ENCODE results near the gene HES5.

Gene HES5

DNA sequence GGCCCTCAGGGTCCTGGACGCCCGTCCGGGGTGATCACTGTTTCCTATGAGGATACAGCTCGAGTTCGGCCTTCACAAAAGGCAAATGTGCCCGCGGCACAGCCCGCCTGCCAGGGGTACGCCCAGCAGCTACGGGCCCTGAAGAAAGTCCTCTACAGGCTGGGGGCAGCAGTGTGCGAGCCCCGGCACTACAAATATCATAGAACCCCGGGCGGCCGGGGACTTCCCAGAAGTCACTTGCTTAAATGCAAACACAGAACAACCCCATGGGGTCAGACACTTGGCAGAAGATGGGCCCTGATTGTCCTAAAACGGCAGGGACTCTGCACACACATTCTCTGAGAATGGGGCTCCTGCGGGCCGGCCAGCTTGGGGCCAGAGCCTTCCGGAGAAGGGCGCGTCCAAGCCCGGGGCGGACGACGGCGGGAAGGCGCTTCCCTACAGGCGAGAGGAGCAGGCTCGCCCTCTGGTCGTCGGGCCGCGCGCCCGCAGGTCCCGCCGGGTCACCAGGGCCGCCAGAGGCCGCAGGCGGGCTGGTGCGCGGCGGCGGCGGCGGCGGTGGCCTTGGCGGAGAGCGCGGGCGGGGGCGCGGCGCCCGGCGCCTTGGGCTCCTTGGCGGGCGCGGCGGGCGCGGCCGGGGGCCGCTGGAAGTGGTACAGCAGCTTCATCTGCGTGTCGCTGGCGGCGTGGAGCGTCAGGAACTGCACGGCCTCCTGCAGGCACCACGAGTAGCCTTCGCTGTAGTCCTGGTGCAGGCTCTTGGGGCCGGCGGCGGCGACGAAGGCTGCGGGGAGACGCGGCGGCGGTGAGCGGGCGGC is 888 bp downstream of the HES5 start:
- peak; percentile 61 to 63 for DNase-seq

DNA sequence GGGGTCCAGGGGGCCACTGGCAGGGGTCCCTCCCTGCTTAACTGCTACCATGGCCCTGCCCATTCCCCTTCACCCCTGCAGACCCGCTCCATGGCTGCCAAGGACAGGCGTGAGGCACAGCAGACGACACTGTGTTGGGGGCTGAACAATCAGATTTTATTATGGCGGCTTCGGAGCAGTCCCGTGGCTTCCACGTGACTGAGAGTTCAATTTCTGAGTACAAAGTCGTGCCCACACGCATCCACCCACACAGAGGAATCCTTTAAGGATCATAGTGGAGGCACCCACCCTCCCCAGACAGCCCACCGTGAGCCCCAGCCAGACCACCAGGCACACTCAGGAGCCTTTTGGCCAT is 1.5 kb downstream of the HES5 start:
- no peak for DNase-seq

DNA sequence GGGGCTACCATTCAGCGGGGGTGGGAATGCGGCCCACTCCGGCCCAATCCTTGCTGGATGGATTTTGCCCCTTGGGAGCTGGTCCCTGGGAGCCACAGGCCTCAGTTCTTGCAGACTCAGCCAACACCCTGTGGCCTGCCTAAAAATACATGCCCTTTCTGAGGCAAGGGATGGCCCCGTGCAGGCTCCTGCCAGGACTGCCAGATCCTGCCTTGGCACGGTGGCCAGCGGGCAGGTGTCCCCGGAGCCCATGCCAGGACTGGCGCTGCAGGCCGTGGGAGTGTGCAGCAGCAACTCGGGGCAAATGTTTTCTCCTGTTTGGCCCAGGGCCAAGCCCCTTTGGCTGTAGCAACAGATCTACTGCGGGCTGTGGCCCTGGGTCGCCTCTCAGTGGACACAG is 2.0 kb downstream of the HES5 start:
- DNase-seq, result no peak

DNA sequence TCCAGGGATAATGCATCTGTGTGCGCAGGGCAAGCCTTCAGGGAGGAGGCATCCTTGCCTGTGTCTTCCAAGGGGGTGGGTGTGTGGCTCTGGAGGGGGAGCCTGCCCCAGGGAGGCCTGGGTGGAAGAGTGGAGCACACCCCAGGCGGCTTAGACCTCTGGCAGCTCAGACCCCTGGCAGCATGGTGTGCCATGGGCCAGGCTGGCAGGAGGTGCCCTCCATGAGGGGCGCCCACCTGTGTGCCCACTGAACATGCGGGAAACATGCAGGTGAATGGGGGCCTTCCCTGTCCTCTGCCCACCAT is 2.6 kb downstream of the HES5 start:
- no peak for DNase-seq

DNA sequence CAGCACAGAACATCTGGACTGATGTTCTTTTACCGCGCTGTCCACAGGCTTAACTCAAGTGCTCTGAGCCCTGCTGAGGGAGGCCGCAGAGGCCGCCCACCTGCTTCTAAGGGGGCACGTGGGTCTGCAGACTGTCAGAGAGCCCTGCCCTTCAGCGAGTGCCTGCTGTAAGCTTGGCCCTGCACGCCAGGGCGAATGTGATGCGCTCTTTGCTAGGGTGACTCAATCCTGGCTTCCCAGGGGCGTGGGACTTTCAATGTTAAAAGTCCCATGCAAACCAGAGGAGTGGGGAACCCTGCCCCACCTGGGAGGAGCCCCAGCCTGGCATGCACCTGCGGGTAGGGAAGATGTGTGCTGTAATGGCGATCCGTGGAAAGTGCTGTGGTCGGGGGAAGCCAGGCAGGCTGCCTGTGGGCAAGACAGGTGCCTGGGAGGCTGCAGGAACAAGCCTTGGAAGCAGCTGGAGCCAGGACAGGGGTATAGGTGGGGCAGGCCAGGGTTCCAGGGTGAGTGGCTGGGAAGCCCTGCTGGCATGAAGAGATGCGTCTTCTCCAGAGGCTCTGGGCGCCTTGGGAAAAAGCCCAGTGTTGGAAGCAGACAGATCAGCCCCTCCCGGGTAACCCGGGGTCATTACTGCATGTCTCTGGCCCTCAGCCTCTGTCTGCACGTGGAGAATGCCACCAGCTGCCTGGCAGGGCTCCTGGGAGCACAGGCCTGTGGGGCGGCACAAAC is 3.1 kb downstream of the HES5 start:
- no peak for DNase-seq

DNA sequence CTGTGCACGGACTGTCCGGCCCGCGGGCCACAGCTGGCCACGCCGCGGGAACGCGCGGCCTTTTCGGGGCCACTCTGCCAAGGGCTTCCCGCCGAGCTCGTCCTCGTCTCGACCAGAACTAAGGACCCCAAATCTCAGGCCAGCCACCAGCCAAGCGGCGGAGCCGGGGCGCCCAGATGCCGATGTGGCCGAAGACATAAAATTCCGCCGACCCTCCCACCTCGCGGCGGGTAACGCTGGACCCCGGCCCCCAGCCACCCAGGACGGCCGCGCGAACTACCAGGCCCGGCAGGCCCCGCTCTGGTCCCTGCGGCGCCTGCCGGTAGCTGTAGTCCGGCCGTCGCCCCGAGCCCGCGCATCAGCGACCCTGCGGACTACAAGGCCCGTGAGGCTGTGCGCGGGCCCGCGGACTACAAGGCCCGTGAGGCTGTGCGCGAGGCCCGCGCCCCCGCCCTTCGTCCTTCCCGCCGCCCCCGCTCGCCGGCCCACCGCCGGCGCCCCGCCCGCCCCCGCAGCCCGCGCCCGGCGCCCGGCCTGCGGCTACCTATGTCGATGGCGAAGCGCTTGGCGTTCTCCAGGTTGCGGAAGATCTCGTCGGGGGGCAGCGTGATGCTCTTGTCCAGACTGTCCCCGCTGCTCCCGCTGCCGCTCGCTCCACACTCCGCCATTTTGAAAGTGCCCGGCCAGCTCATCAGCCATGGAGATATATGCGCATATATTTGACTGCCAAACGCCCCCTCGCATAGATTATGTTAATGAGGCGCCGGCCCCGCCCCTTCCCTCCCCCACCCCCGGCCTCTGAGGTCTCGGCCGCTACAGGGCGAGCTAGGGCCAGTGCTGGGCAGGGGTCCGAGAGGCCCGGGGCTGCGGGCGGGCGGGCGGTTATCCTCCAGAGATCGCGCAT is 3.9 kb downstream of the HES5 start, which contains the start of gene PANK4:
Gene PANK4, minus strand, starts transcription at position 677 of the 904 bp plus-strand sequence. Its CDS starts 9 bp downstream, at position 668.
- DNase-seq, result peak; percentile 89 to 90

DNA sequence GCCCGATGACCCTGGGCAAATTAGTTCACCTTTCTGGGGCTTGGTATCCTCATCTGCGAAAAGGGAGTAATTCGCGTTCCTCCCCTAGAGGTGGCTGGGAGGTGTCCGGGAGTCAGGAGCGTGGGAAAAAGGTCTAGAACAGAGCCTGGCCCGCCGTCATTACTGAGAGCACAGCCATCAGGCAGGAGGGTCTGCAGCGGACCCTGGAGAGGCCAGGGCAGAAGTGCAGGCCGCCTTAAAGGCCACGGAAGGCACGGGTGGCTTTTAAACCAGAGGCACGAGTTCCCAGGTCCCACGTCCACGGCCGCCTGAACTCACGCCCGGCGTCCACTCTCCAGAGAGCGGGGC is 4.5 kb downstream of the HES5 start:
- DNase-seq, result no peak

DNA sequence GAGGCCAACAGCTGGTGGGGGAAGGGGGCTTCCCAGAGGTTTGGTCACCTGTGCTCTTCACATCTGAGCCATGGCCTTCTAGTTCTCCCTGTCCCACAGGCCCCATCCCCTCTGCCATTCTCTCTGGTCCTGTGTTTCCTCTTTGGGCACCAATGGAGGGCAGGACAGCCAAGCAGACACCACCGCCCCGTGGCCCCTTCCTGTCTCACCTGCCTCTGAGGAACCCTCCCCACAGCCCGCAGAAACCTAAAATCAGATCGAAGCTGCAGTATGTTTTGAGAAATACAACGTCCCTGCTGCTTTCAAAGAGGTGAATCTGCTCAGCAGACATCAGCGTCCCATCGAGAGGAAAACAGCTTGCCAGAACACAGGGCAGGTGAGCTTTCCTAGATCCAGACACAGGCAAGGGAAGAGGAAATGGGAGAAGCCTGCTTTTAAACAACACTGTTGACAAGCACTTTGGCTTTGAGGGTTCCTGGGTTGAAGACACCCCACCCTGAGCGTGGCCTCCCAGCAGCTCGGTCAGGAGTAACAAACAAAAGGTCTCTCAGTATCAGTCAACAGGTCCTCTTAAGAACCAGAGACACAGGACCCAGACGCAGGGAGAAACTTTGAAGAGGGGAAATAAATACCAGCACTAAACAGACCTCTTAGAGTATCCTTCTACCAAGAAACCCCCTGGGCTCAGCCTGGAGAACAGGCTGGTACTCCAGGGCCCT is 6.0 kb downstream of the HES5 start:
- peak; percentile 40 to 61 for DNase-seq

DNA sequence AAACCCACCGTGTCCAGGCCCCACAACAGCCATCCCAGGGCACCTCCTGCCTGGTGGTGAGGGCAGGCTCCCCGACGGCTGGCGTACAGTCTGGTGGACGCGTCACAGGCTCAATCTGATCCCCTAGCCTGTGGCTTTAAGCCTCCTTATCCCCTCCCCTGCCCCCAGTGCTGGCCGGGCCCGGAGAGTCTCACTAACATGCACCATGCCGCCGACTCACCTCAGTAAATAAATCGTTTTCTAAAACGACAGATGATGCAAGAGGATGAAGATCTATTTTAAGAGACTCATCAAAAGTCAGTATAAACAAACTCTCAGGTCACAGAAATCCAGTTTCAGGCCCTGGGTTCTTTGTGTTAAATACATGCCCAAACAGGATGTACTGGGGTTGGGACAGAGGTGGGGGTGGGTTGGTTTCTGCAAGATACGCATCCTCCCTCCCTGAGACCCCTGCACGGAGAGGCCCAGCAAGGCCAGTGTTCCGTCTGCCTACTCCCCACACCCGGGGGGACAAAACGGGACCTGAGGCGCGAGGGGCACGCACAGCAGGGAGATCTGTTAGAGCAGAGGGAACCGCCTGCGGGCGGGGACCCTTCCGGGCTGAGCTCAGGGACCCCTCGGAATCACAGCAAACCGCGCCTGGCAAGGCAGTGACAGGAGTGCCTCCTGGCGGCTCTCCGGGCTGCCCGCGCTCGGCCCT is 6.7 kb downstream of the HES5 start:
- peak in 1 of 2 donors; percentile 22 for DNase-seq

DNA sequence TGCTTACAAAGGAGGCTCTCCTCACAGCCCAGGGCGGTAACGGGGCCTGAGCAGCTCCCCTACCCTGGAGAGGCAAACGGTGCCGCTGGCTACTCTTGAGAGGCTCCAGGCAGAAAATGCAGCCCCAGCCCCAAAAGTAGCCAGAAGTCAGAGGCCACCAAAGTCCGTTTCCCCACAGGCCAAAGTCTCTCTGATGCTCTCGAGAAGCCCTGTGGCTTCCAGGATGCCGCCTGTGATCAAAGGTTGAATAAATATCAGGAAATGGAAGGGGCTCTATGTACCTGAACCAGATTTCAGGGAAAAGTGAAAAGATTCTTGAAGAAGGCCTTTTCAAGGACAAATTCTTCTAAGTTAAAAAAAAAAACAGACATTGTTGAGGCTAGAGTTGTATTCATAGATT is 7.8 kb downstream of the HES5 start:
- DNase-seq, result no peak

DNA sequence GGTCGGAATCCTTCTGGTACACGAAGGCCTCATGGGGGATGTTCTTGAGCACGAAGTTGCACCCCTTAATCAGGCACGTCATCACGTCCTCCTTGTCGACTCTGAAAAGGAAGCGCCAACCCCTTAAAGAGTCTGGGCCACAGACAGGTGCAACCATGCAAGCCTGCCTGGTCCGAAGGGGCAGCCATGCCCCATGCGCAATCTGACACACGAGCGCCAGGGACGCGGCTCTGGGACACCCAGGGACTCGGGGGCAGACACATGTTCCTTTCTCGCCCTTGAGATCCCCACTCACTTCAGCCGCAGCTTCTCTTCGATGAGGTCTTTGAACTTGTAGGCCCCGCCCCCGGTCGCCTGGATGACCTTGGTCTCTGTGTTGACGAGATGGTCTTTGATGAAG is 9.3 kb downstream of the HES5 start:
- no peak for DNase-seq

DNA sequence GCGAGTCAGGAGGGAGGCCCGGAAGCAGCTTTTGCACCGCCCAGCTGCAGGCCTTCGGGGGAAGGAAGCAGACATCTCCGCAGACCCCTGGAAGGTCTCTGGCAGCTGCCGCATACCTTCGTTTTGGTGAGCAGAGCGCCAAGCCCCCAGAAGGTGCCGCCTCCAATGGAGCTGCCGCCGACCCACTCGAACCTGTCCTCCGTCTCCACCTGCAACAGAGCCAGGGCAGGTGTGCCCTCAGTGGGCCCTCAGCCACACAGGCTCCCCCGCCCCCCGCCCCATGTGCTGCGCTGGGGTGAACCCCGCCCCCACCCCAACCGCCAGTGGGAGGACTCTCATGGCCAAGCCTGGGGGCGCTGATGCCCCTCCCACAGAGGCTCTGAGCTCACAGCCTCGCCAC is 9.9 kb downstream of the HES5 start:
- no peak for DNase-seq

DNA sequence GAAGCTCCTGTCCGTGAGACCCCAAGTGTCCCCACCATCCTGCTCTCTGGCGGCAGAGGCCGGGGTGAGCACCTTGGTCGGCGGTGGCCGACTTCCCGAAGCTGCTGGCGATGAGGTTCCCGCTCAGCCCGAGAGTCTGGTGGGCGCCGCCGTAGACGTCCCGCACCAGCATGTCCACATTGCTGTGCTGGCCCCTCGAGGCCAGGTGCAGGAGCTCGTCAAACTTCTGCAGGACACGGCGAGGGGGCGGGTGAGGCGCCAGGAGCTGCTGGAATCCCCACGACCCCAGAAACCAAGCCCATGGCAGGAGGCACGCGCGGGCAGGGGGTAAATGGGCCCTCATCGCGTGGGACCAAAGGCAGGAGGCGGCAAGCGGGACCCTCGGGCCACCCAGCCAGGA is 10.3 kb downstream of the HES5 start:
- no peak for DNase-seq

DNA sequence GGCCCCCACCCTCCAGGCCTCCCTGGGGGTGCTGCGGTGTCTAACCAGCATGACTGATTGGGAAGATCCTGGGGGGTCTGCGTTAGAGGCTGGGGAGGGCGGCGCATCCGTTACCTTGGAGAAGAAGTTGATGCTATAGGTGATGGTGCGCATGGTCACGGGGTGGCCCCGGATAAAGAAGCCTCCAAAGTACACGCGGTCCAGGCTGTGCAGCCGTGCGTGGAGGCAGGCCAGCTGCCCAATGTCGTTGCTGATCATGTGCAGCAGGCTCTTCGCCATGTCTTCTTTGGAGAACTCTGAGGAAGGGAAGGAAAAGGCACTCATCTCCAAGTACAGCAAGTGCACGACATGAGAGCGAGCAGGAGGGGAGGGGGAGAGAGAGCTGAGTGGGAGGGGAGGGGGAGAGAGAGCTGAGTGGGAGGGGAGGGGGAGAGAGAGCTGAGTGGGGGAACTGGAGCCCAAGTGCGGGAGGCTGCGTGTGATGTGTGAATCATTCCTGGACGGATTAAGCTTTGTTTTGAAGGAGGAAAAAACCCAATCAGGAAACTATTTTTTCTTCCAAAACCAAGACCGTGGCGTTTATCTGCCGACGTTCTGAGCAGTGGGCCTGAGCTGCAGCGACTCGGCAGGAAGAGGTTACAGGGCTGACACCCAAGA is 10.9 kb downstream of the HES5 start:
- DNase-seq, result no peak

DNA sequence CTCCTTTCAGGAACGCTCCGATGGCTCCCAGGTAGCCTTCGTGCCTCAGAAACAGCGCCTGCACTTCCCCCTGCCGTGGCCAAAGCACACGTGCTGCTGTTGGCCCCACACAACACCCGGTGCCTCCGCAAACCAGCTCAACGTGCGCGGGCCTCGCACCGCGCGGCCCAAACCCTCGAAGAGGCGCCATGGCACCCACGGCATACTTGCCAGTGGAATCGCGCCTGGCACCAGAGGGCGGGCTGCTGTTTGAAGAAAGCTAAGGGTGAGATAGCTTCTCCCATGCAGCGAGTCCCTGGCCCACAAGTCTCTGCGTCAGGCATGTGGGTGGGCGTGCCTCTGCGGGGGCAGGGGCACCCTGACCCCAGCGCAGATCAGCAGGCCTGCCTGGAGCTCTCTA is 11.5 kb downstream of the HES5 start:
- no peak for DNase-seq

DNA sequence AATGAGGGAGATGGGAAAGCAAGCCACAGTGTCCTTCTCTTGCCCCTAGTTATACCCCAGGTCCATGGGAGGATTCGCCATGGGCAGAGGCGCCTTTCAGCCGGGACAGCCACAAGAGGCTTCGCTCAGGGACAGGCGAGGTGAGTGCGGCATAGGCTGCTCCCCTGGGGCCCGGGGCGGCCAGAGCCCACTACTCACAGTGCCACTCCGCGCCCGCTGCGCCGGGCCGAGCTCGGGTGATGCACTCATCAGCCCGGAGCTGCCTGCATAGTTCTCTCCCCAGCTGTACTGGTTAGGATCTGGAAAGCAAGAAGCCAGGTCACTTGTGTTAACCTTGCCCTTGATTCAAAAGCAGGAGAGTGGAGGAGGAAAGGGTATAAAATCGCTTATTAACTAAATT is 12.1 kb downstream of the HES5 start:
- no peak for DNase-seq

DNA sequence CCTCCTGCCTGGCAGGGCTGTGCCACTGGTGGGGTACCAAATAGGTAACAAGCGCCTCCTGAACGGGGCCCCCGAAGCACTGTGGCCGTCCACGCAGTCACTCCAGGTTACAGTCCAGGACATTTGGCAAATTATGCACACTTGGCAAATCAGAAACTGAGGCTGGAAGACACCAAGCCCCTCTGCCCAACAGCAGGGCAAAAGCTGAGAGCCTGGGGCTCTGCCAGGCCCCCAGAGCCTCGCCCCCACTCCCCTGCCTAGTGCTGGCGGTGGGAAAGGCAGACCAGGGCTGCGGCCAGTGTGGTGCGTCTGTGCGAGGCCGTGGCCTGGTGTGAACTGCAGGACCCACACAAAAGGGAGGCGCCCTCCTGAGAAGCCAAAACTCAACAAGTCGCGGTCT is 13.1 kb downstream of the HES5 start:
- DNase-seq, result no peak

DNA sequence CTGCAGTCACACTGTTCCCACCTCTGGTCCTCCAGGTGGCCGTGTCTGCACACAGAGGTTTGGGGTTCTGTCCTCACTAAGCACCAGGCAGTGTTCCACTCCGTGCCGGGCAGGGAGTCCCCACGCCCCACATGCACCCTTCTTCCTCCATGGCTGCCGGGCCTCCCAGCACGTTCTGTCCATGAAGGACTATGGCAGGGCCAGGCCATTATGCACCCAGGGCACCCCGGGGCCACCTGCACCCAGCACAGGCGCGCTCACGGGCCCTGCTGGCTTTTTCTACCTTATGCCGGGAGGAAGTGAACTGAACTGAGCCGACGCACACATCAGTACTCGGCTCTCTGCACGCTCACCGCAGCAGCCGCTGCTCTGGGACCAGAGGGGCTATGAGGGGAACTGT is 13.9 kb downstream of the HES5 start:
- no peak for DNase-seq

DNA sequence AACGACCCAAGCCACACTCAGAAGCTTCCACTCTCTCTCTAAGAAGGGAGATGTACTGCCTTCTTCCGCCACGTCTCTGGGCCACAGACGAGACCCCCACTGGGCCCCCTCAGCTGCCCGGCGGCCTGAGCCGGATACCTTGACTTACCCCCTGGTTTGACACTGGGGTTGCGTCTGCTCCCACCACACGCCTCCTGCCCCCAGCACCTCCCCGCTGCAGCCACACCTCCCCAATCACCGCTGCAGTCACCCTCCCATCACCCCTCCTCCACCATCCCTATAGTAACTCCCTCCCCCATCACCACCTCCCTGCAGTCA is 14.3 kb downstream of the HES5 start:
- DNase-seq, result no peak

DNA sequence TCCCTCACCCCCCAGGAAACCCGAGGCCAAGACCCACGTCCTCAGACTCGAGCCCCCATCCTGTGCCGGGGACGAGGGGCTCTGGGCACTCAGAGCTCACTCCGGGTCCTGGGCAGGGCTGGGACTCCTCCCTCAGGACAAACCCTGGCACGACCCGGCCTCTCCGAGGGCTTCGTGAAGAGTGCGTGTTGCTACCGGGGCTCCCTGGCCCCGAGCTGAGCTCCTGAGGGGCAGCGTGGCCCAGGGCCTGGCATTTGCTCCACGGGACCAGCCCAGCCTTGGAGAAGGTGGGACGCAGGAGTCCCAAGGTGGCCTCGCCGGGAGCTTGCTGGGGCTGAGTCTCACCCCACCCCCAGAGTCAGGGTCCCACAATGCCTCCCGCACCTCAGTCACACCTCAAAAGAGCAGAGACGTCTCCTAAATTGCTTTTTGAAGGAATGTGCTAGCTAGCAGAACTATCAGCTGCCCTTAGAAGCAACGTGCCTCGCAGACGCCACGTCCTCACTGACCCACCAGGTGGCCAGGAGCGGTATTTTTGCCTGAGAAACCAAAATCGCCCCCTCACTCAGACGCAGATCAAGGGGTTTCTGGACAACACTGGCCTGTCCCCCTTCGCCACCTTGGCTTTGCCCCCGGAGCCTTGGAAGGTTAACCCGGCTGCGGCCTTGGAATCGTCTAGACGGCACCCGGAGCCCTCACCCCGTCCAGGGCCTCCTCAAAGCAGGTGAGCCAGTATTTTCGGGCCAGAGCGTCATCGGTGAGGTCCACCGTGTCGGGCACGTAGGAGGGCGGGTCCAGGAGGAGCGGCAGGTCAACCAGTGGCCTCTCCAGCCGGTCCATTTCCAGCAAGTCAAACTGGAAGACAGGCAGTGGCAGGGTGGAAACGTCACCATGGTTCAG is 14.9 kb downstream of the HES5 start:
- DNase-seq, result no peak
